ENCODE measurements around the gene GAREM2. TPM values are rescaled to one million over a fixed set of nuclear protein-coding genes. Genes with fewer than 3 reads are reported as not detected.

Gene GAREM2
- total RNA-seq, 4 donors from 2014 or later: 1.8 to 5.5 (median 3.3) TPM

DNA sequence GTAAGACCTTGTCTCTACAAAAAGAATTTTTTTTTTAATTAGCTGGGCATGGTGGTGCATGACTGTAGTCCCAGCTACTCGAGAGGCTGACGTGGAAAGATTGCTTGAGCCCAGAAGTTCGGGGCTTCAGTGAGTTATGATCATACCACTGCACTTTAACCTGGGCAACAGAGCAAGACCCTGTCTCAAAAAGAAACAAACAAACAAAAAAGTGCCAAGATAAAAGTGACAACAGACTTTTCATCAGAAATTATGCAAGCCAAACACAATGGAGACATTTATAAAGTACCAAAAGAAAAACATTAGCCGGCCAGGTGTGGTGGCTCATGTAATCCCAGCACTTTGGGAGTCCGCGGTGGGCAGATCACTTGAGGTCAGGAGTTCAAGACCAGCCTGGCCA, 44.8 kb downstream of the GAREM2 start:
- Histone ChIP-seq H3K27me3 (no peaks in the 10 kb centered on the region), H3K4me3 (no peak overlapping the region), H3K4me1 (no peaks in the 10 kb centered on the region), H3K27ac (no peak overlapping the region), H3K9me3 (no peaks in the 10 kb centered on the region), H3K36me3 (peaks cover 0 to 96% of the 10 kb centered on the region in 2 donors)
- no peak for ATAC-seq
- 78 to 94% methylated on average over 4 to 6 of the region's 6 CpGs for WGBS, 2 donors (ENCODE audit: low coverage in 1 of 2)
- TF ChIP-seq EP300 (IDR thresholded peaks at IDR 0.05) (no peak), POLR2A (IDR thresholded peaks at IDR 0.05) (no peak), POLR2AphosphoS5 (IDR thresholded peaks at IDR 0.05) (no peak)
- TF ChIP-seq, protein P1, sequence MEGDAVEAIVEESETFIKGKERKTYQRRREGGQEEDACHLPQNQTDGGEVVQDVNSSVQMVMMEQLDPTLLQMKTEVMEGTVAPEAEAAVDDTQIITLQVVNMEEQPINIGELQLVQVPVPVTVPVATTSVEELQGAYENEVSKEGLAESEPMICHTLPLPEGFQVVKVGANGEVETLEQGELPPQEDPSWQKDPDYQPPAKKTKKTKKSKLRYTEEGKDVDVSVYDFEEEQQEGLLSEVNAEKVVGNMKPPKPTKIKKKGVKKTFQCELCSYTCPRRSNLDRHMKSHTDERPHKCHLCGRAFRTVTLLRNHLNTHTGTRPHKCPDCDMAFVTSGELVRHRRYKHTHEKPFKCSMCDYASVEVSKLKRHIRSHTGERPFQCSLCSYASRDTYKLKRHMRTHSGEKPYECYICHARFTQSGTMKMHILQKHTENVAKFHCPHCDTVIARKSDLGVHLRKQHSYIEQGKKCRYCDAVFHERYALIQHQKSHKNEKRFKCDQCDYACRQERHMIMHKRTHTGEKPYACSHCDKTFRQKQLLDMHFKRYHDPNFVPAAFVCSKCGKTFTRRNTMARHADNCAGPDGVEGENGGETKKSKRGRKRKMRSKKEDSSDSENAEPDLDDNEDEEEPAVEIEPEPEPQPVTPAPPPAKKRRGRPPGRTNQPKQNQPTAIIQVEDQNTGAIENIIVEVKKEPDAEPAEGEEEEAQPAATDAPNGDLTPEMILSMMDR (IDR thresholded peaks at IDR 0.05): no peak

- no peak for ATAC-seq
- H3K36me3 ChIP-seq: peaks cover 5 to 94% of the 10 kb centered on the region in 2 donors
- H3K4me1 ChIP-seq: no peaks in the 10 kb centered on the region
- H3K27ac ChIP-seq: no peak overlapping the region
- H3K9me3 ChIP-seq: no peaks in the 10 kb centered on the region
- WGBS, 2 donors (ENCODE audit: low coverage in 1 of 2): 80% methylated on average over 1 of the region's 1 CpG; no CpG with 5 or more reads in 1 of the 2 donors
- H3K27me3 ChIP-seq: no peaks in the 10 kb centered on the region
- H3K4me3 ChIP-seq: no peak overlapping the region
- TF ChIP-seq EP300 (IDR thresholded peaks at IDR 0.05) (no peak), POLR2A (IDR thresholded peaks at IDR 0.05) (no peak), POLR2AphosphoS5 (IDR thresholded peaks at IDR 0.05) (no peak)
- TF ChIP-seq, protein P1 (IDR thresholded peaks at IDR 0.05): no peak
Measured at GRCh38 chr2:26223018-26223417, 50.1 kb downstream of the GAREM2 start.

DNA sequence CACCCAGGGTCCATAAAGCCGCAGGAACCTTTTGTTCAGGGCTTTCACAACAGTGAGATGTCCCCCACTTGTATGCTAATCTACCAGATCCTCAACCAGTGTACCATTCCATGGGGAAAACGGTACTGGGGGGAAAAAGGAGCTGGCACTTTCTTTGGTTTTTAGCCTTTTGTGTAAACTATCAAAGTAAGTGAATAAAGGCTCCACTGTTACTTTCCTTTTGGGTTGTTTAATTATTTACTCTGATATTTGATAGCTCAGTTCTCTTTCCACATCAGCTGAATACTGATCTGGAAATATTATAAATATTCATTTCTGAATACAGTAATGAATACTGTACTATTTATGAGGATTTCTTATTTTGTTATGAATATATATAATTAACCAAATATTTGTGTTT, 51.2 kb downstream of the GAREM2 start:
- Histone ChIP-seq H3K4me3 (no peak overlapping the region), H3K36me3 (peaks cover 5 to 96% of the 10 kb centered on the region in 2 donors), H3K4me1 (no peaks in the 10 kb centered on the region), H3K27ac (no peak overlapping the region), H3K27me3 (no peaks in the 10 kb centered on the region), H3K9me3 (no peaks in the 10 kb centered on the region)
- TF ChIP-seq, protein P1 (IDR thresholded peaks at IDR 0.05): no peak
- TF ChIP-seq POLR2AphosphoS5 (IDR thresholded peaks at IDR 0.05): no peak
- no peak for TF ChIP-seq POLR2A (IDR thresholded peaks at IDR 0.05)
- no peak for TF ChIP-seq EP300 (IDR thresholded peaks at IDR 0.05)
- no peak for ATAC-seq
- WGBS, 2 donors (ENCODE audit: low coverage in 1 of 2): 86% methylated on average over 2 of the region's 2 CpGs; no CpG with 5 or more reads in 1 of the 2 donors

- no peaks in the 10 kb centered on the region for H3K4me1 ChIP-seq
- peaks cover 10 to 99% of the 10 kb centered on the region in 2 donors for H3K36me3 ChIP-seq
- TF ChIP-seq POLR2A (IDR thresholded peaks at IDR 0.05) (no peak), EP300 (IDR thresholded peaks at IDR 0.05) (no peak), POLR2AphosphoS5 (IDR thresholded peaks at IDR 0.05) (no peak)
- TF ChIP-seq, protein P1 (IDR thresholded peaks at IDR 0.05): no peak
- ATAC-seq: no peak
- H3K27me3 ChIP-seq: no peaks in the 10 kb centered on the region
- WGBS, 2 donors (ENCODE audit: low coverage in 1 of 2): no CpG with 5 or more reads among the region's 3 CpGs
- no peak overlapping the region for H3K4me3 ChIP-seq
- H3K27ac ChIP-seq: no peak overlapping the region
- H3K9me3 ChIP-seq: no peaks in the 10 kb centered on the region
Measured at GRCh38 chr2:26229595-26229994, 56.7 kb downstream of the GAREM2 start.

GRCh38 chr2:26230806-26231205, 57.9 kb downstream of the GAREM2 start:
- no peaks in the 10 kb centered on the region for H3K27me3 ChIP-seq
- H3K36me3 ChIP-seq: peaks cover 10 to 100% of the 10 kb centered on the region in 2 donors
- H3K9me3 ChIP-seq: no peaks in the 10 kb centered on the region
- H3K4me3 ChIP-seq: no peak overlapping the region
- TF ChIP-seq POLR2A (IDR thresholded peaks at IDR 0.05) (no peak), POLR2AphosphoS5 (IDR thresholded peaks at IDR 0.05) (no peak), EP300 (IDR thresholded peaks at IDR 0.05) (no peak)
- TF ChIP-seq, protein P1 (IDR thresholded peaks at IDR 0.05): no peak
- H3K27ac ChIP-seq: no peak overlapping the region
- WGBS, 2 donors (ENCODE audit: low coverage in 1 of 2): 93 to 100% methylated on average over 1 to 2 of the region's 2 CpGs
- ATAC-seq: no peak
- no peaks in the 10 kb centered on the region for H3K4me1 ChIP-seq
